Neural progenitor cell (in vitro differentiated cells): Measurements from ENCODE around the gene RFX1. TPM values are rescaled to one million over a fixed set of nuclear protein-coding genes. Genes with fewer than 3 reads are reported as not detected.

ENCODE experiments used
- DNase-seq: peaks from one replicate; pipeline ENCODE4 v3.0.0-alpha.2; 2016; ENCODE audit warnings: low spot score
- H2AFZ ChIP-seq: fragments of 200-600 bp; sonication (generic); replicated peaks from 2 replicates; pipeline ENCODE4 v1.6.1; 2016; ENCODE audit warnings: antibody characterized with exemption
- H3F3A ChIP-seq: fragments of 200-600 bp; sonication (generic); 2 replicates; pipeline ENCODE4 v1.6.1; 2016; ENCODE audit warnings: antibody characterized with exemption, low read depth
- H3K27ac ChIP-seq: fragments of 200-600 bp; sonication (generic); 2 replicates; pipeline ENCODE4 v1.5.1; 2016; ENCODE audit warnings: mild to moderate bottlenecking
- H3K27me3 ChIP-seq: fragments of 200-600 bp; sonication (generic); 2 replicates; pipeline ENCODE4 v1.6.1; 2016; ENCODE audit warnings: mild to moderate bottlenecking, moderate library complexity
- H3K36me3 ChIP-seq: fragments of 200-600 bp; sonication (generic); 2 replicates; pipeline ENCODE4 v1.5.1; 2016
- H3K4me1 ChIP-seq: fragments of 200-600 bp; sonication (generic); 2 replicates; pipeline ENCODE4 v1.6.1; 2016; ENCODE audit warnings: mixed run types
- H3K4me2 ChIP-seq: fragments of 200-600 bp; sonication (generic); 2 replicates; pipeline ENCODE4 v1.6.1; 2016
- H3K4me3 ChIP-seq: fragments of 200-600 bp; sonication (generic); 2 replicates; pipeline ENCODE4 v1.5.1; 2016
- H3K79me2 ChIP-seq: fragments of 200-600 bp; sonication (generic); 2 replicates; pipeline ENCODE4 v1.6.1; 2016; ENCODE audit warnings: low read depth
- H3K9ac ChIP-seq: fragments of 200-600 bp; sonication (generic); 2 replicates; pipeline ENCODE4 v1.6.1; 2016
- H3K9me3 ChIP-seq: fragments of 200-600 bp; sonication (generic); 2 replicates; pipeline ENCODE4 v1.5.1; 2016; ENCODE audit warnings: low read depth
- H4K20me1 ChIP-seq: fragments of 200-600 bp; sonication (generic); 2 replicates; pipeline ENCODE4 v1.6.1; 2016; ENCODE audit warnings: low read depth
- H3K27ac Mint-ChIP-seq: 3 replicates; pipeline ENCODE4 v1.8.0; 2021; ENCODE audit warnings: mixed read lengths
- H3K27me3 Mint-ChIP-seq: 2 replicates; pipeline ENCODE4 v1.8.0; 2022; ENCODE audit warnings: low read depth, mild to moderate bottlenecking, inconsistent platforms, moderate library complexity, mixed read lengths; ENCODE audit not compliant: insufficient read depth
- H3K36me3 Mint-ChIP-seq: 3 replicates; pipeline ENCODE4 v1.8.0; 2021; ENCODE audit warnings: mixed read lengths
- H3K4me1 Mint-ChIP-seq: 3 replicates; pipeline ENCODE4 v1.8.0; 2021; ENCODE audit warnings: mixed read lengths
- H3K4me3 Mint-ChIP-seq: 3 replicates; pipeline ENCODE4 v1.8.0; 2021; ENCODE audit warnings: mild to moderate bottlenecking, moderate library complexity, mixed read lengths
- H3K9me3 Mint-ChIP-seq: 3 replicates; pipeline ENCODE4 v1.8.0; 2020; ENCODE audit warnings: mixed read lengths
- CTCF ChIP-seq: fragments of 200-600 bp; sonication (generic); IDR thresholded peaks from 2 replicates; pipeline ENCODE4 v1.5.1; 2017; ENCODE audit warnings: antibody characterized with exemption, mild to moderate bottlenecking
- EZH2 ChIP-seq: fragments of 200-600 bp; sonication (generic); IDR thresholded peaks from 2 replicates; pipeline ENCODE4 v1.6.1; 2017; ENCODE audit warnings: antibody characterized with exemption, mild to moderate bottlenecking, moderate library complexity
- EZH2phosphoT487 ChIP-seq: fragments of 200-600 bp; sonication (generic); IDR thresholded peaks from 2 replicates; pipeline ENCODE4 v1.6.1; 2017; ENCODE audit warnings: antibody characterized with exemption
- total RNA-seq: library from RNA; depleted of rRNA; stranded (reverse); fragments of >200 nt; gene quantifications from 2 replicates; pipeline ENCODE4 v1.2.3, GENCODE V29; 2015; ENCODE audit warnings: low replicate concordance

The RFX1 gene
- total RNA-seq, 1 donor from 2014 or later: 1.0 TPM

- no peaks in the 10 kb centered on the region for H3K9me3 Mint-ChIP-seq
- Histone ChIP-seq H3K27ac (no peak overlapping the region), H2AFZ (no peak overlapping the region), H3K4me2 (no peak overlapping the region), H4K20me1 (no peaks in the 10 kb centered on the region), H3K36me3 (no peaks in the 10 kb centered on the region), H3K79me2 (no peaks in the 10 kb centered on the region), H3F3A (no peaks in the 10 kb centered on the region), H3K27me3 (no peaks in the 10 kb centered on the region), H3K9me3 (no peaks in the 10 kb centered on the region), H3K9ac (no peak overlapping the region), H3K4me3 (no peak overlapping the region), H3K4me1 (no peaks in the 10 kb centered on the region)
- H3K36me3 Mint-ChIP-seq: peaks cover 6% of the 10 kb centered on the region
- H3K27ac Mint-ChIP-seq: no peak overlapping the region
- no peak overlapping the region for H3K4me3 Mint-ChIP-seq
- DNase-seq: no peak
- TF ChIP-seq EZH2phosphoT487 (no peak), CTCF (no peak), EZH2 (no peak)
- H3K27me3 Mint-ChIP-seq: no peaks in the 10 kb centered on the region
- H3K4me1 Mint-ChIP-seq: no peaks in the 10 kb centered on the region
These were observed 91.3 kb downstream of the RFX1 start for GRCh38 chr19:13914777-13915176.

- no peaks in the 10 kb centered on the region for H3K79me2 ChIP-seq
- H3K9me3 ChIP-seq: no peaks in the 10 kb centered on the region
- no peaks in the 10 kb centered on the region for H3K36me3 ChIP-seq
- H2AFZ ChIP-seq: no peak overlapping the region
- Mint-ChIP-seq H3K9me3 (no peaks in the 10 kb centered on the region), H3K27ac (no peak overlapping the region), H3K36me3 (peaks cover 7% of the 10 kb centered on the region), H3K4me1 (no peaks in the 10 kb centered on the region), H3K4me3 (no peak overlapping the region), H3K27me3 (no peaks in the 10 kb centered on the region)
- H4K20me1 ChIP-seq: no peaks in the 10 kb centered on the region
- TF ChIP-seq EZH2phosphoT487 (no peak), CTCF (no peak), EZH2 (no peak)
- DNase-seq: no peak
- no peak overlapping the region for H3K4me2 ChIP-seq
- H3K27me3 ChIP-seq: no peaks in the 10 kb centered on the region
- no peaks in the 10 kb centered on the region for H3F3A ChIP-seq
- H3K4me1 ChIP-seq: no peaks in the 10 kb centered on the region
- H3K4me3 ChIP-seq: no peak overlapping the region
- H3K9ac ChIP-seq: no peak overlapping the region
- H3K27ac ChIP-seq: no peak overlapping the region
These were observed 92.8 kb downstream of the RFX1 start for GRCh38 chr19:13913352-13913751.

Other genes with a start within 250 kb of the RFX1 start
- gene MRI1, start 241.8 kb downstream of the RFX1 start, total RNA-seq: 6.3 and 22.5 TPM in 2 replicates
- 88.2 and 95.6 TPM in 2 replicates for gene C19orf53, start 231.9 kb downstream of the RFX1 start, total RNA-seq
- gene ZSWIM4, start 210.9 kb downstream of the RFX1 start, total RNA-seq: 6.7 and 20.4 TPM in 2 replicates
- gene NANOS3, start 129.2 kb downstream of the RFX1 start, total RNA-seq: not detected in 2 replicates
- gene BRME1, start 100.2 kb downstream of the RFX1 start, total RNA-seq: 0.49 and 4.1 TPM in 2 replicates
- gene CC2D1A, start 100.1 kb downstream of the RFX1 start, total RNA-seq: 8.1 and 22.0 TPM in 2 replicates
- gene PODNL1, start 67.9 kb downstream of the RFX1 start, total RNA-seq: 1.9 TPM in 1 of 2 replicates, not detected in the other
- gene DCAF15, start 53.8 kb downstream of the RFX1 start, total RNA-seq: 28.6 and 69.9 TPM in 2 replicates
- not detected in 2 replicates for gene RLN3, start 21.8 kb upstream of the RFX1 start, total RNA-seq
- gene IL27RA, start 25.4 kb upstream of the RFX1 start, total RNA-seq: 1.2 and 3.3 TPM in 2 replicates
- 4.0 TPM in 1 of 2 replicates, not detected in the other for gene PALM3, start 55.8 kb upstream of the RFX1 start, total RNA-seq
- 0.68 TPM in 1 of 2 replicates, not detected in the other for gene MISP3, start 66.5 kb upstream of the RFX1 start, total RNA-seq
- gene C19orf67, start 79.5 kb upstream of the RFX1 start, total RNA-seq: not detected in 2 replicates
- 22.1 and 53.0 TPM in 2 replicates for gene SAMD1, start 84.4 kb upstream of the RFX1 start, total RNA-seq
- gene PRKACA, start 111.4 kb upstream of the RFX1 start, total RNA-seq: 22.2 and 31.8 TPM in 2 replicates
- 16.4 and 38.8 TPM in 2 replicates for gene ASF1B, start 130.3 kb upstream of the RFX1 start, total RNA-seq
- 13.3 and 59.0 TPM in 2 replicates for gene ADGRL1, start 199.8 kb upstream of the RFX1 start, total RNA-seq